Activated CD8-positive, alpha-beta T cell treated with anti-CD3 and anti-CD28 coated beads for 36 hours (primary cell): ENCODE results near the gene CERS4. TPM values are rescaled to one million over a fixed set of nuclear protein-coding genes. Genes with fewer than 3 reads are reported as not detected.

Experiments
- ATAC-seq: fragments of 200-7000 bp; cut with Tn5 transposase; one replicate; pipeline ENCODE4 v1.10.0; 2021; ENCODE audit warnings: mild to moderate bottlenecking, moderate library complexity
- CTCF ChIA-PET: fragments of 350-600 bp; sonication (Branson Sonifier 250); formaldehyde crosslinking; loops from one replicate; lab custom pipeline; 2021; ENCODE audit warnings: antibody characterized with exemption; lab: Charles Lee
- POLR2A ChIA-PET: fragments of 350-600 bp; sonication (Branson Sonifier 250); formaldehyde crosslinking; loops from one replicate; lab custom pipeline; 2021; ENCODE audit warnings: antibody characterized with exemption; lab: Charles Lee
- DNase-seq: peaks from one replicate; pipeline ENCODE4 v3.0.0-alpha.2; 2020
- H3K27ac Mint-ChIP-seq: one replicate; pipeline ENCODE4 v1.8.0; 2021; ENCODE audit warnings: mild to moderate bottlenecking, mixed read lengths
- H3K27me3 Mint-ChIP-seq: one replicate; pipeline ENCODE4 v1.8.0; 2021; ENCODE audit warnings: mixed read lengths
- H3K36me3 Mint-ChIP-seq: one replicate; pipeline ENCODE4 v1.8.0; 2021; ENCODE audit warnings: low read depth, mixed read lengths
- H3K4me1 Mint-ChIP-seq: one replicate; pipeline ENCODE4 v1.8.0; 2021; ENCODE audit warnings: low read depth, mixed read lengths
- H3K4me3 Mint-ChIP-seq: one replicate; pipeline ENCODE4 v1.8.0; 2021; ENCODE audit warnings: mild to moderate bottlenecking, moderate library complexity, mixed read lengths
- H3K9me3 Mint-ChIP-seq: one replicate; pipeline ENCODE4 v1.8.0; 2021; ENCODE audit warnings: mixed read lengths
- intact Hi-C: fragments of 100-400 bp; cut with micrococcal nuclease; formaldehyde crosslinking; loops from one replicate; pipeline ENCODE4 v1.10.0; 2022
- total RNA-seq, 2 experiments: library from RNA; stranded (reverse); gene quantifications; one replicate each; pipeline ENCODE4 v1.2.3, GENCODE V29; 2021
- TF ChIP-seq, protein P1 (sequence below): fragments of 200-600 bp; IDR thresholded peaks from one replicate; pipeline ENCODE4 v1.8.0; 2022; ENCODE audit warnings: antibody characterized with exemption, mild to moderate bottlenecking

The CERS4 gene
- total RNA-seq, 2 experiments from 2014 or later = 15.5 to 19.7 TPM

DNA sequence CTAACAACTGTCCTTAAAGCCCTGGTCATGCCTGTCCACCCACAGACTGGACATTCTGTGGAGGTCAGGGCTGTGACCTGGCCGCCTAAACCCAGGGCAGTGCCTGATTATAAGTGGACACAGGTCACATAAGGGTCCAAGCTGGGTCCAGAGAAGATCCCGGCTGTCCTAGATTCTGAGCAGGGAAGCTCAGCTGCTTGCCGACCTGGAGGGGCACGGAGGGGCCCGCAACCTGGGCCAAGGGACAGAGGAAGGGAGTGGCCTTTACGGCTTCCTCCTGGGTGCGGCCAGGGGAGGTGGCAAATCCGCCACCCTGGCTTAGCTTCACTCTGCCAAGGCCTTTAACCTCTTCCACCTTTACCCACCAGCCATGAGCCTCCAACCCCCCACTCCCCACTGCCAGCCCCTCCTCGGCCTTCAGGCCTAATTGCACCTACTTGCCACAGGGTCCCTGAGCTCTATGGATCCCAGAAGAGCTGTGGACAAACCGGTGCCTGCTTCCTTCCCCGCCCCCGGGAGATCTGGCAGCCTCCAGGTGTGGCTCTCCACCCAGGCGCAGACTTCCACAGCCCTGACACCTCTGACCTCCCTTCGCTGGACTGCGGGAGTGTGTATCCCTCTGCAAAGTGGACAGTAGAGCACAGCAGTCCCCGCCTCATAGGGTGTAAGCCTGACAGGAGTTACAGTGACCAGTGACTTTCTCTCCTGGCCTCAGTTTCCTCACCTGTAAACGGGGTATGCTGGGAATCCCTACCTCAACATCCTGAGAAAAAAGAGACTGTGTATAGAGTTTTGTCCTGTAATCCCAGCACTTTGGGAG lies 97.3 kb downstream of the CERS4 start:
- H3K27ac Mint-ChIP-seq = peak overlapping the region; percentile 96
- H3K27me3 Mint-ChIP-seq = no peaks in the 10 kb centered on the region
- ATAC-seq = no peak
- CTCF ChIA-PET = no interaction called here
- no peak for DNase-seq
- peaks cover 33% of the 10 kb centered on the region for H3K36me3 Mint-ChIP-seq
- intact Hi-C loops = loop anchor here (5.0 kb wide), 1 partner anchor 39 kb away; no protein-coding TSS in a partner anchor
- TF ChIP-seq, protein P1, sequence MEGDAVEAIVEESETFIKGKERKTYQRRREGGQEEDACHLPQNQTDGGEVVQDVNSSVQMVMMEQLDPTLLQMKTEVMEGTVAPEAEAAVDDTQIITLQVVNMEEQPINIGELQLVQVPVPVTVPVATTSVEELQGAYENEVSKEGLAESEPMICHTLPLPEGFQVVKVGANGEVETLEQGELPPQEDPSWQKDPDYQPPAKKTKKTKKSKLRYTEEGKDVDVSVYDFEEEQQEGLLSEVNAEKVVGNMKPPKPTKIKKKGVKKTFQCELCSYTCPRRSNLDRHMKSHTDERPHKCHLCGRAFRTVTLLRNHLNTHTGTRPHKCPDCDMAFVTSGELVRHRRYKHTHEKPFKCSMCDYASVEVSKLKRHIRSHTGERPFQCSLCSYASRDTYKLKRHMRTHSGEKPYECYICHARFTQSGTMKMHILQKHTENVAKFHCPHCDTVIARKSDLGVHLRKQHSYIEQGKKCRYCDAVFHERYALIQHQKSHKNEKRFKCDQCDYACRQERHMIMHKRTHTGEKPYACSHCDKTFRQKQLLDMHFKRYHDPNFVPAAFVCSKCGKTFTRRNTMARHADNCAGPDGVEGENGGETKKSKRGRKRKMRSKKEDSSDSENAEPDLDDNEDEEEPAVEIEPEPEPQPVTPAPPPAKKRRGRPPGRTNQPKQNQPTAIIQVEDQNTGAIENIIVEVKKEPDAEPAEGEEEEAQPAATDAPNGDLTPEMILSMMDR = no peak
- peak overlapping the region; percentile 99 for H3K4me3 Mint-ChIP-seq
- no peaks in the 10 kb centered on the region for H3K9me3 Mint-ChIP-seq
- POLR2A ChIA-PET = interaction anchor here (0.8 to 2.8 kb wide), 4 partner anchors 10 to 17 kb away, joined by 3 to 16 read pairs (median 4); partner anchors contain the start of genes NDUFA7 and RPS28
- peaks cover 34% of the 10 kb centered on the region for H3K4me1 Mint-ChIP-seq

DNA sequence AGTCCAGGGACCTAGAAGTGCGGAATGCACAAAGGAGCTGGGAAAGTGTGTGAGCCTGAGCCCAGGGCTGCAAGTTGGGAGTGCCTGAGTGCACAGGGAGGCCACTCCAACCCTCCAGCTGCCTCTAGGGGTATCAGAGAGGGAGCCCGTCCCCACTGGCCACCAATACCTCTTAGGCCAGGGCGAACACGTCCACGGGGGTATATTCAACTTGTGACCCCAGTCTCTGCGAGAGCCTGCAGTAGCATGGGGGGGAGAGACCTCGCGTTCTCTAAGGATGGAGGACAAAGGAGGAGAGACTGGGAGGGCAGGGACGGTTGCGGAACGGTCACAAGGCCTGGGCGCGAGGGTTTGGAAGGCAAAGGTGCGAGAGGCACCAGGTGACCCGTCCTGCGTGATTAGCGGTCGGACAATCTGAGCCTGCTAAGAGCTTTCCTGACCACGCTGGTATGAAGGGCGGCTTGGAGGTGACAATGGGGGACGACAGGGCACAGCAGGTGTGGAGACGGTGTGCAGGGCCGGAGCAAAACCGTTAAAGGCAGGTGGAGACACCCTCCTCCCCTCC lies 98.3 kb downstream of the CERS4 start:
- ATAC-seq (no peak), DNase-seq (no peak)
- ChIA-PET POLR2A (interaction anchor here (0.8 to 2.8 kb wide), 3 partner anchors 9 to 16 kb away, joined by 3 to 16 read pairs (median 3); partner anchors contain the start of genes NDUFA7 and RPS28), CTCF (no interaction called here)
- H3K27ac Mint-ChIP-seq = peak overlapping the region; percentile 96
- TF ChIP-seq, protein P1 = no peak
- H3K9me3 Mint-ChIP-seq = no peaks in the 10 kb centered on the region
- H3K36me3 Mint-ChIP-seq = peaks cover 33% of the 10 kb centered on the region
- peak overlapping the region; percentile 99 for H3K4me3 Mint-ChIP-seq
- intact Hi-C loops = loop anchor here (5.0 kb wide), 1 partner anchor 40 kb away; no protein-coding TSS in a partner anchor
- peaks cover 34% of the 10 kb centered on the region for H3K4me1 Mint-ChIP-seq
- no peaks in the 10 kb centered on the region for H3K27me3 Mint-ChIP-seq

DNA sequence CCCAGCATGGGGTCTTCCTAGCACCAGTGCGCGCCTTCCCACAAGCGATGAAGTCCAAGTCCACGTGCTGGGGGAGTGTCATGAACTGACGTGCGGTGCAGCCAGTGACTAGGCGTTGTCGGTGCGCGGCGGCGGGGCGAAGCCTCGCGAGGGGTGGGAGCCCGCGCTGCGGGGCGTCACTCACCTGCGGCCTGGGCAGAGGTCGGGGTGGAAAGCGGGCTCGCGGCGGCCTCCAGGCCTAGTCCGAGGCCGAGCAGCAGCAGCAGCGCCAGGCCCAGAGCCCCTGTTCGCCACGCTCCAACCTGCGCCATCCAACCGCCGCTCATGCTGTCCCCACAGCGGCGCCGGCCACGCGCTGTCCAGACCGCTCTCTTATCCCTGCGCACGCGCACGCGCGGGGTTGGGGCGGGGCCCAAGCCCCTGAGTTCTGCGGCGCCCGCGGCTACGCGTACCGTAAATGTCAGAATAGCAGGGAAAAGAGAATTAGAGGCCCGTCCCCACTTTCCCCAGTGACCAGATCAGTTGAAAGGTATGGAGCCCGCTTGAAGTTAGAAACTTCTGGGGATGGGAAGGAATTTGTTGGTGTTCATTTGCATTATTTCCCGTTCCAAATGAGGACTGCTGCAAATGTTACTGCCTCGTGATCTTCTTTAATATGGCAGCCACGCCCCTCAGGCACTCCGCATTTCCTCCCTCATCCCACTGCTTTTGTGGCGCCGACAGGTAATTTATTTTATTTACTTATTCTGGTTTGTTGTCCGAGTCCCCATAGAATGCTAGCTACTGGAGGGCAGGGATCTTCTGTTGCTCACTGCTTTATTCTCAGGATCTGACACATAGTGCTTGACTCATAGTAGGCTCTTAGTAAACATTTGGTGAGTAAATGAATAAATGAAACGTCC lies 99.0 kb downstream of the CERS4 start, which contains the start of gene CD320:
CD320 (minus strand) TSS at position 394 of the 902 bp plus-strand sequence; CDS start at position 326, 68 bp downstream.
- H3K4me3 Mint-ChIP-seq = peak within 1 kb of the TSS; percentile 99
- intact Hi-C loops = loop anchor here (5.0 kb wide), 1 partner anchor 41 kb away; no protein-coding TSS in a partner anchor
- peak within 1 kb of the TSS; percentile 96 for H3K27ac Mint-ChIP-seq
- TF ChIP-seq, protein P1 = no peak
- no peaks in the 10 kb centered on the region for H3K27me3 Mint-ChIP-seq
- POLR2A ChIA-PET = interaction anchor here (1.0 to 2.8 kb wide), 3 partner anchors 10 to 16 kb away, joined by 3 to 16 read pairs (median 5); partner anchors contain the start of genes NDUFA7 and RPS28
- DNase-seq (peak; percentile 90), ATAC-seq (peak; percentile 91)
- CTCF ChIA-PET = interaction anchor here (1.2 kb wide), 1 partner anchor 10 kb away, joined by 3 read pairs; no protein-coding TSS in a partner anchor
- H3K4me1 Mint-ChIP-seq = peaks cover 34% of the 10 kb centered on the region
- peaks cover 33% of the 10 kb centered on the region for H3K36me3 Mint-ChIP-seq
- H3K9me3 Mint-ChIP-seq = no peaks in the 10 kb centered on the region

DNA sequence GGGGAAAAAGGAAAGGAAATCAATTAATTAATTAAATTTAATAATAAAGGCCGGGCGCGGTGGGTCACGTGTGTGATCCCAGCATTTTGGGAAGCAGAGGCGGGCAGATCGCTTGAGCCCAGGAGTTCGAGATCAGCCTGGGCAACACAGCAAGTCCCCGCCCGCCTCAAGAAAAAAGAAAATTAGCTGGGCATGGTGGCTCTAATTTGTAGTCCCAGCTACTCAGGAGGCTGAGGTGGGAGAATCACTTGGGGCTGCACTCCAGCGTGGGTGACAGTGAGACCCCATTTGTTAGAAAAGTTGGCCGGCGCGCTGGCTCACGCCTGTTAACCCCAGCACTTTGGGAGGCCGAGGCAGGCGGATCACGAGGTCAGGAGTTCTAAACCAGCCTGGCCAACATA lies 99.7 kb downstream of the CERS4 start:
- POLR2A ChIA-PET = interaction anchor here (1.0 to 2.8 kb wide), 3 partner anchors 9 to 15 kb away, joined by 3 to 16 read pairs (median 5); partner anchors contain the start of genes NDUFA7 and RPS28
- ATAC-seq (no peak), DNase-seq (no peak)
- TF ChIP-seq, protein P1 = no peak
- CTCF ChIA-PET = interaction anchor here (1.2 kb wide), 1 partner anchor 10 kb away, joined by 3 read pairs; no protein-coding TSS in a partner anchor
- intact Hi-C loops = loop anchor here (5.0 kb wide), 1 partner anchor 42 kb away; no protein-coding TSS in a partner anchor
- peak overlapping the region; percentile 99 for H3K4me3 Mint-ChIP-seq
- peaks cover 34% of the 10 kb centered on the region for H3K4me1 Mint-ChIP-seq
- peaks cover 33% of the 10 kb centered on the region for H3K36me3 Mint-ChIP-seq
- H3K9me3 Mint-ChIP-seq = no peaks in the 10 kb centered on the region
- H3K27ac Mint-ChIP-seq = peak overlapping the region; percentile 96
- H3K27me3 Mint-ChIP-seq = no peaks in the 10 kb centered on the region
